H1 (cell line): ENCODE results near the gene CDC42SE2. TPM values are rescaled to one million over a fixed set of nuclear protein-coding genes. Genes with fewer than 3 reads are reported as not detected.

ENCODE experiments used
- CTCF ChIA-PET: fragments of 300-600 bp; sonication (Branson Sonifier 250); formaldehyde crosslinking; loops from one replicate; lab custom pipeline; 2021; ENCODE audit not compliant: partially characterized antibody; lab: Charles Lee
- POLR2A ChIA-PET: fragments of 300-600 bp; sonication (Branson Sonifier 250); formaldehyde crosslinking; loops from one replicate; lab custom pipeline; 2021; ENCODE audit warnings: inconsistent platforms; ENCODE audit not compliant: partially characterized antibody; lab: Charles Lee
- DNase-seq, 2 experiments: peaks; one replicate each; pipeline versions ENCODE4 v3.0.0 to v3.0.0-alpha.2; 2010 to 2022; ENCODE audit warnings: low spot score in 2 of 2, low read depth in 1 of 2, mixed read lengths in 1 of 2
- FAIRE-seq: peaks from 2 replicates; lab custom pipeline; 2011; peaks lifted over from hg19 to GRCh38; lab: Jason Lieb, UNC
- H2AFZ ChIP-seq: 2 replicates; pipeline ENCODE4 v1.8.1; 2012; ENCODE audit warnings: low read length, inconsistent platforms
- H2AK5ac ChIP-seq: 2 replicates; pipeline ENCODE4 v1.6.1; 2013; ENCODE audit warnings: low read depth, low read length
- H2BK120ac ChIP-seq: replicated peaks from 2 replicates; pipeline ENCODE3; 2013; ENCODE audit warnings: low read depth, low read length, inconsistent platforms
- H2BK12ac ChIP-seq: 2 replicates; pipeline ENCODE4 v1.6.1; 2013; ENCODE audit warnings: low read depth, low read length
- H2BK15ac ChIP-seq: 2 replicates; pipeline ENCODE4 v1.6.1; 2013; ENCODE audit warnings: low read length
- H2BK20ac ChIP-seq: 2 replicates; pipeline ENCODE4 v1.6.1; 2013; ENCODE audit warnings: low read length
- H2BK5ac ChIP-seq: 2 replicates; pipeline ENCODE4 v1.6.1; 2013; ENCODE audit warnings: low read depth, low read length
- H3K14ac ChIP-seq: 2 replicates; pipeline ENCODE4 v1.6.1; 2013; ENCODE audit warnings: inconsistent platforms; ENCODE audit not compliant: insufficient read length
- H3K18ac ChIP-seq: 2 replicates; pipeline ENCODE4 v1.6.1; 2013; ENCODE audit warnings: low read length; ENCODE audit errors: extremely low read depth
- H3K23ac ChIP-seq: 2 replicates; pipeline ENCODE4 v1.6.1; 2013; ENCODE audit warnings: inconsistent platforms; ENCODE audit not compliant: insufficient read length
- H3K23me2 ChIP-seq: 2 replicates; pipeline ENCODE4 v1.6.1; 2013; ENCODE audit warnings: low read depth, low read length
- H3K27ac ChIP-seq: 2 replicates; pipeline ENCODE4 v1.6.1; 2011; ENCODE audit warnings: low read depth, low read length, inconsistent platforms
- H3K27me3 ChIP-seq, 4 experiments: replicated peaks in 1 of 4; 1 replicate in 1 of 4; 2 replicates in 3 of 4; pipeline versions ENCODE4 v1.6.1 to v1.8.1; 2011 to 2013; ENCODE audit warnings: low read length in 3 of 4, mild to moderate bottlenecking in 3 of 4, inconsistent platforms in 2 of 4, mixed read lengths in 2 of 4, moderate library complexity in 1 of 4; ENCODE audit not compliant: control insufficient read depth in 3 of 4, insufficient read depth in 3 of 4; ENCODE audit errors: extremely low read depth in 1 of 4
- H3K36me3 ChIP-seq, 4 experiments: 2 replicates each; pipeline versions ENCODE4 v1.6.1 to v1.8.1; 2011 to 2013; ENCODE audit warnings: mild to moderate bottlenecking in 4 of 4, low read length in 3 of 4, moderate library complexity in 2 of 4, control low read depth in 1 of 4, inconsistent platforms in 1 of 4; ENCODE audit not compliant: insufficient read depth in 4 of 4, control insufficient read depth in 2 of 4
- H3K4ac ChIP-seq: replicated peaks from 2 replicates; pipeline ENCODE3; 2013; ENCODE audit warnings: low read length, low read depth, mixed read lengths, inconsistent platforms; ENCODE audit not compliant: insufficient read length
- H3K4me1 ChIP-seq, 4 experiments: replicated peaks in 1 of 4; 1 replicate in 1 of 4; 2 replicates in 3 of 4; pipeline versions ENCODE4 v1.6.1 to v1.8.1; 2011 to 2013; ENCODE audit warnings: low read length in 3 of 4, inconsistent platforms in 2 of 4, mixed read lengths in 1 of 4; ENCODE audit not compliant: insufficient read depth in 4 of 4, control insufficient read depth in 3 of 4
- H3K4me2 ChIP-seq, 2 experiments: 2 replicates each; pipeline versions ENCODE4 v1.6.1 to v1.8.1; 2011 to 2013; ENCODE audit warnings: low read depth in 2 of 2, low read length in 2 of 2, control low read depth in 1 of 2, inconsistent platforms in 1 of 2, mild to moderate bottlenecking in 1 of 2; ENCODE audit not compliant: insufficient read depth in 1 of 2
- H3K4me3 ChIP-seq, 4 experiments: fragments of 200-600, 300-600 bp in 1 of 4; sonication (generic), shearing (Covaris generic), sonication (Bioruptor Twin) in 1 of 4; 2 replicates each; pipeline versions ENCODE4 v1.5.1 to v1.8.1; 2011 to 2016; ENCODE audit warnings: low read length in 4 of 4, low read depth in 3 of 4, control low read depth in 2 of 4, inconsistent platforms in 2 of 4, mild to moderate bottlenecking in 2 of 4, mixed read lengths in 1 of 4, moderate library complexity in 1 of 4; ENCODE audit not compliant: insufficient read depth in 2 of 4; ENCODE audit errors: extremely low read depth in 1 of 4
- H3K56ac ChIP-seq: replicated peaks from 2 replicates; pipeline ENCODE3; 2013; ENCODE audit warnings: low read depth, mild to moderate bottlenecking, mixed read lengths, low read length, inconsistent platforms; ENCODE audit not compliant: insufficient read length
- H3K79me1 ChIP-seq: 2 replicates; pipeline ENCODE4 v1.6.1; 2013; ENCODE audit warnings: low read depth, low read length, control low read depth
- H3K79me2 ChIP-seq, 2 experiments: 2 replicates each; pipeline versions ENCODE4 v1.6.1 to v1.8.1; 2012 to 2013; ENCODE audit warnings: low read length in 2 of 2, mild to moderate bottlenecking in 2 of 2, inconsistent platforms in 1 of 2; ENCODE audit not compliant: insufficient read depth in 2 of 2, control insufficient read depth in 1 of 2
- H3K9ac ChIP-seq, 4 experiments: replicated peaks in 1 of 4; 1 replicate in 1 of 4; 2 replicates in 3 of 4; pipeline versions ENCODE4 v1.6.1 to v1.8.1; 2011 to 2013; ENCODE audit warnings: low read depth in 3 of 4, low read length in 3 of 4, control low read depth in 2 of 4, mild to moderate bottlenecking in 2 of 4, moderate library complexity in 2 of 4, inconsistent platforms in 1 of 4; ENCODE audit errors: extremely low read depth in 1 of 4
- H3K9me3 ChIP-seq, 2 experiments: 2 replicates each; pipeline versions ENCODE4 v1.6.1 to v1.8.1; 2012 to 2013; ENCODE audit warnings: mild to moderate bottlenecking in 2 of 2, moderate library complexity in 2 of 2, control low read depth in 1 of 2, inconsistent platforms in 1 of 2, low read depth in 1 of 2, low read length in 1 of 2, mixed read lengths in 1 of 2; ENCODE audit not compliant: insufficient read depth in 2 of 2
- H4K20me1 ChIP-seq, 2 experiments: replicated peaks in 1 of 2; 2 replicates each; pipeline versions ENCODE3 to v1.8.1; 2011 to 2013; ENCODE audit warnings: inconsistent platforms in 2 of 2, low read length in 2 of 2, mild to moderate bottlenecking in 1 of 2; ENCODE audit not compliant: insufficient read depth in 2 of 2, control insufficient read depth in 1 of 2
- H4K5ac ChIP-seq: 2 replicates; pipeline ENCODE4 v1.6.1; 2013; ENCODE audit warnings: low read length, low read depth, mixed read lengths, inconsistent platforms; ENCODE audit not compliant: insufficient read length
- H4K8ac ChIP-seq: 2 replicates; pipeline ENCODE4 v1.8.0; 2013; ENCODE audit warnings: mild to moderate bottlenecking, moderate library complexity, low read length, inconsistent platforms; ENCODE audit not compliant: insufficient read depth; ENCODE audit errors: extremely low read depth
- H4K91ac ChIP-seq: replicated peaks from 2 replicates; pipeline ENCODE3; 2013; ENCODE audit warnings: low read length, mixed read lengths, inconsistent platforms; ENCODE audit not compliant: insufficient read length
- GABPA ChIP-seq: IDR thresholded peaks from 2 replicates; pipeline ENCODE4 v1.6.1; 2011; ENCODE audit warnings: mild to moderate bottlenecking, low read length, moderate library complexity, borderline replicate concordance; ENCODE audit not compliant: insufficient read depth
- SAP30 ChIP-seq: fragments of 300-600 bp; sonication (generic); IDR thresholded peaks from 2 replicates; pipeline ENCODE4 v1.7.1; 2012; ENCODE audit warnings: low read length, moderate library complexity, mild to moderate bottlenecking, inconsistent platforms; ENCODE audit not compliant: insufficient read depth, insufficient replicate concordance
- ZNF274 ChIP-seq: IDR thresholded peaks from 2 replicates; pipeline ENCODE4 v1.7.0; 2012; ENCODE audit warnings: low read length, borderline replicate concordance; ENCODE audit errors: extremely low read depth
- WGBS, 2 experiments: shearing (Covaris generic) in 1 of 2; methylation state at CpG; one replicate each; pipeline versions ENCODE4 v1.1.6 to v1.1.7; 2013 to 2015; ENCODE audit warnings: low lambda C conversion rate in 2 of 2, mixed read lengths in 2 of 2, inconsistent platforms in 1 of 2, low coverage in 1 of 2, missing lambda C conversion rate in 1 of 2; ENCODE audit not compliant: insufficient replicate concordance in 2 of 2, insufficient coverage in 1 of 2, insufficient read length in 1 of 2; ENCODE audit errors: extremely low coverage in 1 of 2, missing lambda C conversion rate in 1 of 2; 5-methylcytosine and 5-hydroxymethylcytosine counted together
- polyA plus RNA-seq, 7 experiments: library from polyadenylated mRNA; depleted of rRNA in 3 of 7; stranded (reverse) in 5 of 7; unstranded in 2 of 7; fragments of >200 nt in 5 of 7; fragments of 200-250 nt in 2 of 7; gene quantifications; 1 replicate in 5 of 7; 2 replicates in 1 of 7; 4 replicates in 1 of 7; pipeline versions ENCODE4 v1.2.1 to v1.2.3, GENCODE V29; 2011 to 2013; ENCODE audit warnings: missing spikeins in 2 of 7, mixed read lengths in 2 of 7
- total RNA-seq: library from RNA; stranded (reverse); fragmentation: NEBNext Ultra II Directional; extraction: Animal tissue kit (Norgen Biotek cat#: 25700); gene quantifications from 2 replicates; pipeline ENCODE4 v1.2.1, GENCODE V29; 2021
- TF ChIP-seq, protein P1 (sequence below): IDR thresholded peaks from 2 replicates; pipeline ENCODE4 v1.6.1; 2012; ENCODE audit warnings: inconsistent platforms

The CDC42SE2 gene
- total and polyA plus RNA-seq, 2 of the 8 experiments (the other 6 are each of a cell fraction or from before 2014, with no cell fraction given) = 16.7 to 30.8 TPM

DNA sequence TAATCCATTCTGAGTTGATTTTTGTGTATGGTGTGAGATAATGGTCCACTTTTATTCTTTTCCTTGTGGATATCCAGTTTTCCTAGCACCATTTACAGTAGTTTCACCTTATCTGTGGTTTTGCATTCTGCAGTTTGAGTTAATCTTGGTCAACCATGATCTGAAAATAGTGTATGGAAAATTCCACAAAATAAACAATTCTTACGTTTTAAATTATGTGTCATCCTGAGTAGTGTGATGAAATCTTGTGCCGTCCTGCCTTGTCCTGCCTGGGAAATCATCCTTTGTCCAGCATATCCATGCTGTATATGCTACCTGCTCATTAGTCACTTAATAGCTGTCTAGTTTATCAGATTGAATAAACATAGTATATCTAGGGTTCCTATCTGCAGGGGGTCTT lies 42.1 kb downstream of the CDC42SE2 start:
- peaks cover 0 to 31% of the 10 kb centered on the region in 2 experiments; a peak in 3 of 4 replicates for H3K79me2 ChIP-seq
- H3K36me3 ChIP-seq = no peaks in the 10 kb centered on the region
- 92% methylated on average over 2 of the region's 2 CpGs; no CpG with 5 or more reads in 1 of the 2 experiments for WGBS, 2 experiments
- FAIRE-seq (no peak), DNase-seq (no peak)
- CTCF ChIA-PET = no interaction called here
- TF ChIP-seq SAP30 (no peak), GABPA (no peak), ZNF274 (no peak)
- TF ChIP-seq, protein P1, sequence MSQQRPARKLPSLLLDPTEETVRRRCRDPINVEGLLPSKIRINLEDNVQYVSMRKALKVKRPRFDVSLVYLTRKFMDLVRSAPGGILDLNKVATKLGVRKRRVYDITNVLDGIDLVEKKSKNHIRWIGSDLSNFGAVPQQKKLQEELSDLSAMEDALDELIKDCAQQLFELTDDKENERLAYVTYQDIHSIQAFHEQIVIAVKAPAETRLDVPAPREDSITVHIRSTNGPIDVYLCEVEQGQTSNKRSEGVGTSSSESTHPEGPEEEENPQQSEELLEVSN = no peak
- H3K4me1 ChIP-seq = no peaks in the 10 kb centered on the region
- H2BK12ac ChIP-seq = no peak overlapping the region
- no peak overlapping the region for H3K18ac ChIP-seq
- no peak overlapping the region for H3K9ac ChIP-seq
- H3K4me3 ChIP-seq = no peak overlapping the region
- POLR2A ChIA-PET = no interaction called here
- no peak overlapping the region for H4K5ac ChIP-seq
- no peak overlapping the region for H2BK20ac ChIP-seq
- no peak overlapping the region for H4K91ac ChIP-seq
- H3K4ac ChIP-seq = no peak overlapping the region
- no peak overlapping the region for H3K56ac ChIP-seq
- H2AFZ ChIP-seq = no peak overlapping the region
- no peak overlapping the region for H3K14ac ChIP-seq
- no peak overlapping the region for H3K4me2 ChIP-seq
- H4K8ac ChIP-seq = no peak overlapping the region
- H3K23me2 ChIP-seq = no peaks in the 10 kb centered on the region
- H3K9me3 ChIP-seq = no peaks in the 10 kb centered on the region
- no peak overlapping the region for H2BK15ac ChIP-seq
- no peak overlapping the region for H3K23ac ChIP-seq
- no peaks in the 10 kb centered on the region for H4K20me1 ChIP-seq
- no peak overlapping the region for H2BK5ac ChIP-seq
- no peak overlapping the region for H2AK5ac ChIP-seq
- no peaks in the 10 kb centered on the region for H3K27me3 ChIP-seq
- H3K79me1 ChIP-seq = no peaks in the 10 kb centered on the region
- no peak overlapping the region for H2BK120ac ChIP-seq
- no peak overlapping the region for H3K27ac ChIP-seq
